ENCODE results near the gene FBXW5.

FBXW5 gene

GRCh38 chr9:136903041-136903554, 41.4 kb downstream of the FBXW5 start:
- DNase-seq: peak; percentile 76 to 89

- peak; percentile 59 to 80 for DNase-seq
Measured at GRCh38 chr9:136902259-136902821, 42.2 kb downstream of the FBXW5 start.

- peak in 1 of 2 experiments; percentile 9 for DNase-seq
Measured at GRCh38 chr9:136901516-136902258, 42.9 kb downstream of the FBXW5 start.

DNA sequence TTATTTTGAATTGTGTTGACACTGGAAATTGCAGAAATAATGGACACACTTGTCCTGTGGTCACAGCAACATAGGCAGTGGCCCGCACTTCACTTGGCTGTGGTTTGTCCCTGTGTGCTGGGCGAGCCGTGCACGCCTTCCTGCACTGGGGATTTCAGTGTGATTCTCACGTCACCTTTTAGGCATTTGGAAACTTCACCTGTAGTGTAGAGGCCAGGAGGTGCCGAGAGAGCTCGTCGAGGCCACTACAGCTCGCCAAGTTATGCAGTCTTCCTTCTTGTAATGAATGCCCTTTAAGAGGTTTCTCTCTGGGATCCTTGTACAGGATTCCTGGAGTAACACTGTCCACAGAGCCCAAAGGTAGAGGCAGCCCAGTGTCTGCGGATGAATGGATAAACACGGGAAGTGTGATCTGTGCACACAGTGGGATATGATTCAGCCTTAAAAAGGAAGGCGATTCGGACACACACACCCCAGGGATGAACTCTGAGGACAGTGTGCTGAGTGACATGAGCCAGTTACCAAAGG, 43.5 kb downstream of the FBXW5 start:
- DNase-seq: no peak

DNA sequence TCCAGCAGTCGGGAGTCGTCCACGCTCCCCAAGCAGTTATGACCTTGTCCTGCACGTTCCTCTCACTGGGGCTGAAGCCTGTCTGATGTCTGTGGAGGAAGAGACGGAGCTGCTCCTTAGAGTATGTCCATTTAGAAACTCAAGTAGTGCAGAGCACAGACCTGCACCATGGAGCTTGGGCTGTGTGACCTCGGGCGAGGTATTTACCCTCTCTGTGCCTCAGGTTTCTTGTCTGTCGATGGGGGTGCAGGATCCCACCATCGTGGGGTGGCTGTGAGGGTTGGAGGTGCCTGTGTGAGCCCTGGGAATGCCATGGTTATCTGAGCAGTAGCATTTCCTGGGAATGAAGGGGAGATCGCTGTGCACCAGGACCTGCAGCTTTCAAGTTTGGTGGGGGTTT, 44.0 kb downstream of the FBXW5 start:
- DNase-seq: no peak

GRCh38 chr9:136899196-136899595, 45.3 kb downstream of the FBXW5 start:
- no peak for DNase-seq

DNA sequence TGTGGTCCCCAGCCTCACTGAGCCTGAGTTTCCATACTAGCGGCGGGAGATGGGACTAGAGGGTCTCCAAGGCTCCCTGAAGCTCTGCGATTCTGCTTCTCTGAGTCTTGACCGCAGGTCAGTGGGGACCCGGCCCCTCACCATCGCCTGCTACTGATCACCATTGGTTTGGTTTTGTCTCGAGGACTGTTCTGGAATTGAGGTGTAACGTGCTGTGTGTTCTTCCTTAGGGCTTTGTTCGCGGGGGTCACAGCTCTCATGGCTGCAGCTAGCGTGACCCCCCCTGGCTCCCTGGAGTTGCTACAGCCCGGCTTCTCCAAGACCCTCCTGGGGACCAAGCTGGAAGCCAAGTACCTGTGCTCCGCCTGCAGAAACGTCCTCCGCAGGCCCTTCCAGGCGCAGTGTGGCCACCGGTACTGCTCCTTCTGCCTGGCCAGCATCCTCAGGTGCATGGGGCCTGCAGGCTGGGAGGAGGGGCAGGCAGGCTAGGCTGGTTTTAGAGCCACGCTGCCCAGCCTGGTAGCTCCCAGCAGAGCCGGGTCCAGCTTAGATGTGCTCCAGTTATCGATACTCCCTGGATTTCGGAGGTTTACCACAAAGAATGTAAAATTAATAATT, 45.9 kb downstream of the FBXW5 start:
- DNase-seq: no peak

- DNase-seq: no peak
Measured at GRCh38 chr9:136896027-136896426, 48.5 kb downstream of the FBXW5 start.

DNA sequence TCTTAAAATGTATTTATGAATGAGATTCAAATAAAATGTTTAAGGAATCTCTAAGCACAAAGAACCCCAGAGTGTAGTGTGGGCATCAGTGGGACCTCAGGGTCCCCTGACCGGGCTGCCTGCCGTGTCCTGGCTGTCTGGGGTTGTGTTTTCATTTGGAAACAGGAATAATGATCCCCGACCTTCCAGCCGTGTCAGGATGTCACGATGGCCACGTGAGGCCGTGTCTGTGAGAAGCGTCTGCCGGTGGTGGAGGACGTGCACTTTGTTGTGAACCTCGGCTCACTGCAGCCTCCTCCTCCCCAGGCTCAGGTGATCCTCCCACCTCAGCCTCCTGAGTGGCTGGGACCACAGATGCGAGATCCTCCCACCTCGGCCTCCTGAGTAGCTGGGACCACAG, 53.9 kb downstream of the FBXW5 start:
- DNase-seq: no peak
